Vagina (tissue), 2 donors: ENCODE data around the gene ABO. TPM values are rescaled to one million over a fixed set of nuclear protein-coding genes. Genes with fewer than 3 reads are reported as not detected.

Experiments used
- DNase-seq, 2 donors: peaks; one replicate each; pipeline ENCODE4 v3.0.0-alpha.2; 2017; ENCODE audit errors: extremely low spot score in 2 of 2
- H3K27ac ChIP-seq: fragments of 200-600 bp; sonication (generic); one replicate; pipeline ENCODE4 v1.5.1; 2019
- H3K27me3 ChIP-seq: fragments of 200-600 bp; sonication (generic); one replicate; pipeline ENCODE4 v1.5.1; 2019
- H3K36me3 ChIP-seq, 2 donors: fragments of 200-600 bp; sonication (generic); one replicate each; pipeline ENCODE4 v1.5.1; 2017 to 2019
- H3K4me1 ChIP-seq: fragments of 200-600 bp; sonication (generic); one replicate; pipeline ENCODE4 v1.5.1; 2019
- H3K4me3 ChIP-seq, 2 donors: fragments of 200-600 bp; sonication (generic); 1 replicate in 1 of 2; 2 replicates in 1 of 2; pipeline ENCODE4 v1.5.1; 2016 to 2019
- H3K9me3 ChIP-seq: fragments of 200-600 bp; sonication (generic); one replicate; pipeline ENCODE4 v1.5.1; 2019
- POLR2A ChIP-seq, 2 donors: fragments of 450-650 bp; IDR thresholded peaks; one replicate each; pipeline ENCODE4 v1.6.1; 2017; ENCODE audit warnings: antibody characterized with exemption in 2 of 2, mild to moderate bottlenecking in 2 of 2, moderate library complexity in 2 of 2
- POLR2AphosphoS5 ChIP-seq, 2 donors: sonication (generic); formaldehyde crosslinking; IDR thresholded peaks; one replicate each; pipeline ENCODE4 v1.9.0; 2017; ENCODE audit warnings: antibody characterized with exemption in 2 of 2, mild to moderate bottlenecking in 2 of 2, low read depth in 1 of 2; ENCODE audit not compliant: insufficient read depth in 1 of 2
- intact Hi-C: fragments of 100-400 bp; cut with DNase I; formaldehyde crosslinking; loops from one replicate; pipeline ENCODE4 v1.15.1; 2023
- total RNA-seq: library from RNA; depleted of rRNA; stranded (reverse); fragments of >200 nt; gene quantifications from one replicate; pipeline ENCODE4 v1.2.3, GENCODE V29; 2016
- TF ChIP-seq, protein P1 (sequence below), 3 experiments: fragments of 450-650 bp in 2 of 3; fragments of 200-600 bp in 1 of 3; sonication (generic) in 1 of 3; IDR thresholded peaks; one replicate each; pipeline ENCODE4 v1.5.1; 2017 to 2019; ENCODE audit warnings: antibody characterized with exemption in 3 of 3, mild to moderate bottlenecking in 2 of 3, moderate library complexity in 2 of 3

ABO gene
- total RNA-seq, 1 donor from 2014 or later = 17.2 TPM

DNA sequence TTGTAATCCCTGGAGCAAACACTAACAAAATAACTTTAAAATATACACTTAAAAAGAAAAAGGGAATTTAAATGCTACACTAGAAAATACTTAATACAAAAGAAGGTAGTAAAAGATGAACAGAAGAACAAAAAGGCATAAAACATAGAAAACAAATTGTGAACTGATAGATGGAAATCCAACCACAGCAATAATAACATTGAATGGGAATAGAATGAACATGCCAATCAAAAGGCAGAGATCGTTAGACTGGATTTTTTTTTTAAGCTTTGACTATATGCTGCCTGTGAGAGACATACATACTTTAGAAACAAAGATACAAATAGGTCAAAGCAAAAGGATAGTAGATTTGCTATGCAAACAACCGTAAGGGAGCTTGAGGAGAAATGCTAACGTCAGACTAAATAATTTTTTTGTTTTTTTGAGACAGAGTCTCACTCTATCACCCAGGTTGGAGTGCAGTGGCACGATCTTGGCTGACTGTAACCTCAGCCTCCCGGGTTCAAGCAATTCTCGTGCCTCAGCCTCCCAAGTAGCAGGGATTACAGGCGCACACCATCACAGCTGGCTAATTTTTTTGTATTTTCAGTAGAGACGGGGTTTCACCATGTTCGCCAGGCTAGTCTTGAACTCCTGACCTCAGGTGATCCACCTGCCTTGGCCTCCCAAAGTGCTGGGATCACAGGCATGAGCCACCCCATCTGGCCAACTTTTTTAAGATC, 6.5 kb downstream of the ABO start:
- intact Hi-C loops = no loop called here
- H3K4me3 ChIP-seq = no peak overlapping the region
- H3K27me3 ChIP-seq = no peaks in the 10 kb centered on the region
- H3K4me1 ChIP-seq = no peaks in the 10 kb centered on the region
- H3K36me3 ChIP-seq = no peaks in the 10 kb centered on the region
- TF ChIP-seq POLR2AphosphoS5 (IDR thresholded peaks at IDR 0.05; ENCODE audit: insufficient read depth in 1 of 2, low read depth in 1 of 2) = no peak
- TF ChIP-seq, protein P1, sequence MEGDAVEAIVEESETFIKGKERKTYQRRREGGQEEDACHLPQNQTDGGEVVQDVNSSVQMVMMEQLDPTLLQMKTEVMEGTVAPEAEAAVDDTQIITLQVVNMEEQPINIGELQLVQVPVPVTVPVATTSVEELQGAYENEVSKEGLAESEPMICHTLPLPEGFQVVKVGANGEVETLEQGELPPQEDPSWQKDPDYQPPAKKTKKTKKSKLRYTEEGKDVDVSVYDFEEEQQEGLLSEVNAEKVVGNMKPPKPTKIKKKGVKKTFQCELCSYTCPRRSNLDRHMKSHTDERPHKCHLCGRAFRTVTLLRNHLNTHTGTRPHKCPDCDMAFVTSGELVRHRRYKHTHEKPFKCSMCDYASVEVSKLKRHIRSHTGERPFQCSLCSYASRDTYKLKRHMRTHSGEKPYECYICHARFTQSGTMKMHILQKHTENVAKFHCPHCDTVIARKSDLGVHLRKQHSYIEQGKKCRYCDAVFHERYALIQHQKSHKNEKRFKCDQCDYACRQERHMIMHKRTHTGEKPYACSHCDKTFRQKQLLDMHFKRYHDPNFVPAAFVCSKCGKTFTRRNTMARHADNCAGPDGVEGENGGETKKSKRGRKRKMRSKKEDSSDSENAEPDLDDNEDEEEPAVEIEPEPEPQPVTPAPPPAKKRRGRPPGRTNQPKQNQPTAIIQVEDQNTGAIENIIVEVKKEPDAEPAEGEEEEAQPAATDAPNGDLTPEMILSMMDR (IDR thresholded peaks at IDR 0.05) = no peak
- no peak for TF ChIP-seq POLR2A (IDR thresholded peaks at IDR 0.05)
- no peak for DNase-seq
- no peak overlapping the region for H3K27ac ChIP-seq
- H3K9me3 ChIP-seq = no peaks in the 10 kb centered on the region

DNA sequence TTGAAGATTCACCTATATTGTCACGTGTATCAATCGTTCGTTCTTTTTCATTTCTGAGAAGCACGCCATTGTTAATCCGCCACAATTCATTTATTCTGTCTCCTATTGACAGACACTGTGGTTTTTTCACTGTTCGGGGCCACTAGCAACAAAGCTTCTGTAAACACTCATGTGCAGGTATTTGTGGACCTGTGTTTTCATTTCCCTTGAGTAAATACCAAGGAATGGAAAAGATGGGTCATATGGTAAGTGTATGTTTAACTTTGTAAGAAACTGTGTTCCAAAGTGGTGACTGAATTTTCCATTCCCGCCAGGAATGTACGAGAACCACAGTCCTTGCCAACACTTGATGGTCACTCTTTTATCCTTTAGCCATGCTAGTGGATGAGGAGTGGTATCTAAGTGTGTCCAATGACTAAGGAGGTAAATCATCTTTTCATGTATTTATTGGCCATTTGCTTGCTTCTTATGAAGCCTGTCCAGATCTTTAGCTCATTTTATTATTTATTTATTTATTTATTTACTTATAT, 10.7 kb downstream of the ABO start:
- Histone ChIP-seq H3K36me3 (no peaks in the 10 kb centered on the region), H3K4me3 (no peak overlapping the region), H3K27ac (no peak overlapping the region), H3K4me1 (no peaks in the 10 kb centered on the region), H3K27me3 (no peaks in the 10 kb centered on the region), H3K9me3 (no peaks in the 10 kb centered on the region)
- DNase-seq = no peak
- intact Hi-C loops = no loop called here
- TF ChIP-seq POLR2A (IDR thresholded peaks at IDR 0.05) (no peak), POLR2AphosphoS5 (IDR thresholded peaks at IDR 0.05; ENCODE audit: insufficient read depth in 1 of 2, low read depth in 1 of 2) (no peak)
- TF ChIP-seq, protein P1 (IDR thresholded peaks at IDR 0.05) = no peak

DNA sequence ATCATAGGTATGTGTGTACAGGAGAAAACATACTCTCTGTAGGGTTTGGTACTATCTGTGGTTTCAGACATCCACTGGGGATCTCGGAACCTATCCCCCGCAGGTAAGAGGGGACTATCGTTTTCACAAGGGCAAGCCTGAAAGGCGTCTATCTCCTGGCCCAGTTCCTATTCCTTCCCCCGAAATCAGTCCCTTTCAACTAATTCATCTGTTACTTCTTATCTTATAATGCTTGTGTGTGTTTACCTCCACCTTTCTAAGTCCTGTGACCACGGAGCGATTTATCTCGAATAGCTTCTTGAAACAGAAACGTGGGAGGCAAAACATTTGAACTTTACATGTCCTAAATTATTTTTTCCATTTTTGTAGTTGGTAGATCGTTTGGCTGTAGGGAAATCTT, 11.4 kb downstream of the ABO start:
- H3K27ac ChIP-seq = no peak overlapping the region
- H3K4me1 ChIP-seq = no peaks in the 10 kb centered on the region
- intact Hi-C loops = no loop called here
- H3K27me3 ChIP-seq = no peaks in the 10 kb centered on the region
- no peaks in the 10 kb centered on the region for H3K36me3 ChIP-seq
- H3K4me3 ChIP-seq = no peak overlapping the region
- no peaks in the 10 kb centered on the region for H3K9me3 ChIP-seq
- DNase-seq = no peak
- TF ChIP-seq, protein P1 (IDR thresholded peaks at IDR 0.05) = no peak
- TF ChIP-seq POLR2A (IDR thresholded peaks at IDR 0.05) (no peak), POLR2AphosphoS5 (IDR thresholded peaks at IDR 0.05; ENCODE audit: insufficient read depth in 1 of 2, low read depth in 1 of 2) (no peak)

DNA sequence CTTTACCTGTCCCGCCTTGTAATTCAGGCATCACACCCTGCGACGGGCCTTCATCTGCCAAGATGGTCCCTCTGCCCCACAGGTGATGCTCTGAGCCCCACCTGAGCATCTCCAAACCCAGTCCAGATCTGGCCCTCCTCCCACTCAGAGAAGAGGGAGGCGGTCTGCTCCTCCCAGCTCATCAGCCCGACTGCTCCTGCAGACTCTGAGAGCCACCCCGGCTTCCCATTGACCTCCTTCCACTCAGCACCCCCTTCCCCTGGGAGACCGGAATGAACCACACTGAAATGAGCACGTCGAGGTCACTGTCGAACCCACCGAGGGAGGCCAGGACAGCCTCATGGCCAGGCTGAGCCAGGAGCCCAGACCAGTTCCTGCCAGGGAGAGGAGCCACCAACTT, 12.8 kb downstream of the ABO start:
- Histone ChIP-seq H3K36me3 (no peaks in the 10 kb centered on the region), H3K4me1 (no peaks in the 10 kb centered on the region), H3K27ac (no peak overlapping the region), H3K27me3 (no peaks in the 10 kb centered on the region), H3K4me3 (no peak overlapping the region), H3K9me3 (no peaks in the 10 kb centered on the region)
- DNase-seq = peak; percentile 42 to 79
- TF ChIP-seq, protein P1 (IDR thresholded peaks at IDR 0.05) = no peak
- no peak for TF ChIP-seq POLR2A (IDR thresholded peaks at IDR 0.05)
- TF ChIP-seq POLR2AphosphoS5 (IDR thresholded peaks at IDR 0.05; ENCODE audit: insufficient read depth in 1 of 2, low read depth in 1 of 2) = no peak
- intact Hi-C loops = no loop called here

DNA sequence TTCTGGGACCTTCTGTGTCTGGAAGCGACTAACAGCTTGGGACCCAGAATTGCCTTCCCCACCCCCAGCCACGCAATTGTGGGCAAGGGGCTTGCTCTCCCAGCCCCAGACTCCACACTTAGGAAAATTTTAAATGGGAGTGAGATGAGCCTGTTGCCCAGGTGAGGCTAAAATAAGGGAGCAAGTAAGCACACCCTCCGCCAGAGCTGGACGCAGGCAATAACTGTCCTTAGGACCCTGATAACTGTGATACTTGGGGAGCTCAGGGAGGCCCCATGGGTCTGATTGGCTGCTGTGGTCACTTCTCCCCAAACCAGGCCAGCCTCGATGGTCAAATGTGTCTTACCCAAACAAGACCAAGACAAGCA, 13.3 kb downstream of the ABO start:
- DNase-seq = peak in 1 of 2 donors; percentile 87
- Histone ChIP-seq H3K36me3 (no peaks in the 10 kb centered on the region), H3K4me3 (no peak overlapping the region), H3K27me3 (no peaks in the 10 kb centered on the region), H3K27ac (no peak overlapping the region), H3K9me3 (no peaks in the 10 kb centered on the region), H3K4me1 (no peaks in the 10 kb centered on the region)
- no peak for TF ChIP-seq POLR2A (IDR thresholded peaks at IDR 0.05)
- intact Hi-C loops = no loop called here
